Peyer's patch (tissue), 4 donors: ENCODE measurements around the gene LONP2. TPM values are rescaled to one million over a fixed set of nuclear protein-coding genes. Genes with fewer than 3 reads are reported as not detected.

ENCODE experiments used
- DNase-seq, 3 donors: peaks; one replicate each; pipeline ENCODE4 v3.0.0-alpha.2; 2017 to 2019
- H3K27ac ChIP-seq, 4 donors: fragments of 200-600 bp; sonication (generic); one replicate each; pipeline ENCODE4 v1.5.1; 2016 to 2019
- H3K27me3 ChIP-seq, 2 donors: fragments of 200-600 bp; sonication (generic); one replicate each; pipeline ENCODE4 v1.5.1; 2019
- H3K36me3 ChIP-seq, 3 donors: fragments of 200-600 bp; sonication (generic); one replicate each; pipeline ENCODE4 v1.5.1; 2016 to 2019
- H3K4me1 ChIP-seq, 4 donors: fragments of 200-600 bp; sonication (generic); one replicate each; pipeline ENCODE4 v1.5.1; 2016 to 2019
- H3K4me3 ChIP-seq, 4 donors: fragments of 200-600 bp; sonication (generic); 1 replicate in 3 of 4; 2 replicates in 1 of 4; pipeline ENCODE4 v1.5.1; 2016 to 2019; ENCODE audit warnings: mild to moderate bottlenecking in 1 of 4
- H3K9me3 ChIP-seq, 4 donors: fragments of 200-600 bp; sonication (generic); one replicate each; pipeline ENCODE4 v1.5.1; 2016 to 2019; ENCODE audit warnings: mild to moderate bottlenecking in 1 of 4
- POLR2A ChIP-seq, 2 donors: fragments of 450-650 bp; IDR thresholded peaks; one replicate each; pipeline ENCODE4 v1.5.1; 2017; ENCODE audit warnings: antibody characterized with exemption in 2 of 2, mild to moderate bottlenecking in 2 of 2, moderate library complexity in 2 of 2
- total RNA-seq, 4 donors: library from RNA; depleted of rRNA; stranded (reverse); fragments of >200 nt; gene quantifications; one replicate each; pipeline ENCODE4 v1.1.0, GENCODE V29; 2016
- TF ChIP-seq, protein P1 (sequence below), 6 experiments: fragments of 450-650 bp in 4 of 6; fragments of 200-600 bp in 2 of 6; sonication (generic) in 1 of 6; IDR thresholded peaks; one replicate each; pipeline ENCODE4 v1.5.1; 2017 to 2019; ENCODE audit warnings: antibody characterized with exemption in 6 of 6, mild to moderate bottlenecking in 3 of 6, moderate library complexity in 1 of 6

LONP2 gene
- total RNA-seq, 4 donors from 2014 or later = 56.7 to 104 (median 70.7) TPM

DNA sequence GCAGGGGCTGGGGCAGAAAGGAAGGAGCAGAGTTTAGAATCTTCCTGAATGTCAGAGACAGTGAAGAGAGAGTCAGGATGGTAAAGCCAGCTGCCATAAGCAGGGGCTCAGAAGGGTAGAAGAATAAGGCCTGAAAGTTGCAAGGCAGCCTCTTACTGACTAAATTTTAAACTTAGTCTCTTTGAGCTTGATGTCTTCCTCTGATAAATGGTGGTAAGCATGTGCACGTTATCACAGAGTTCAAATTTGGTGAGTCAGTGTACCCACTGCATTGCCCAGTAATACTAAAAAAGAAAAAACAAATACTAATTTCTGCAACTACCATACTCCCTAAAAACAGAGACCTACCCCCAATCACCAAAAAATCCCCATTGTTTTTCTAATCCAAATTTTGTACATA is 96.0 kb downstream of the LONP2 start:
- TF ChIP-seq POLR2A (IDR thresholded peaks at IDR 0.05) = no peak
- TF ChIP-seq, protein P1, sequence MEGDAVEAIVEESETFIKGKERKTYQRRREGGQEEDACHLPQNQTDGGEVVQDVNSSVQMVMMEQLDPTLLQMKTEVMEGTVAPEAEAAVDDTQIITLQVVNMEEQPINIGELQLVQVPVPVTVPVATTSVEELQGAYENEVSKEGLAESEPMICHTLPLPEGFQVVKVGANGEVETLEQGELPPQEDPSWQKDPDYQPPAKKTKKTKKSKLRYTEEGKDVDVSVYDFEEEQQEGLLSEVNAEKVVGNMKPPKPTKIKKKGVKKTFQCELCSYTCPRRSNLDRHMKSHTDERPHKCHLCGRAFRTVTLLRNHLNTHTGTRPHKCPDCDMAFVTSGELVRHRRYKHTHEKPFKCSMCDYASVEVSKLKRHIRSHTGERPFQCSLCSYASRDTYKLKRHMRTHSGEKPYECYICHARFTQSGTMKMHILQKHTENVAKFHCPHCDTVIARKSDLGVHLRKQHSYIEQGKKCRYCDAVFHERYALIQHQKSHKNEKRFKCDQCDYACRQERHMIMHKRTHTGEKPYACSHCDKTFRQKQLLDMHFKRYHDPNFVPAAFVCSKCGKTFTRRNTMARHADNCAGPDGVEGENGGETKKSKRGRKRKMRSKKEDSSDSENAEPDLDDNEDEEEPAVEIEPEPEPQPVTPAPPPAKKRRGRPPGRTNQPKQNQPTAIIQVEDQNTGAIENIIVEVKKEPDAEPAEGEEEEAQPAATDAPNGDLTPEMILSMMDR (IDR thresholded peaks at IDR 0.05) = no peak

DNA sequence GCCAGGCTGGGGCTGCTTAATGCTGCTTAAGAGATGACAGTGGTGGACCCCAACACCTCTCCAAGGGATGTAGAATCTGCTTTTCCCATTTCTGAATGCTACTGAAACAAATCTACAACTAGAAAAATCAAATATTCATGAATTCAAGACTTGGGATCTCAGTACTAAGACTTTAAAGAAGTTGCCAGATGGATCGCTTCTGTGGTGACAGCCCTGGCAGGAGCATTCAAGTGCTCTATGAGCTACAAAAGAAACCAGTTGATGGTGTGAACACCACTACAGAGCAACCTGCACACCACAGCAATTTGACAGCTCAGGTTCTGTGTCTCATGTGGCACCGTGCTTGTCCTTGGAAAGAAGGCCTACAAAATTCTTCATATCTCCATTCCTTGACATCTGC is 98.5 kb downstream of the LONP2 start:
- no peak for TF ChIP-seq POLR2A (IDR thresholded peaks at IDR 0.05)
- TF ChIP-seq, protein P1 (IDR thresholded peaks at IDR 0.05) = no peak
- peaks cover 0 to 42% (median 0%) of the 10 kb centered on the region in 3 donors for H3K36me3 ChIP-seq
- H3K4me3 ChIP-seq = no peak overlapping the region
- H3K27me3 ChIP-seq = no peaks in the 10 kb centered on the region
- no peaks in the 10 kb centered on the region for H3K4me1 ChIP-seq
- no peaks in the 10 kb centered on the region for H3K9me3 ChIP-seq
- DNase-seq = no peak
- H3K27ac ChIP-seq = no peak overlapping the region

More for the DNA sequence above, 96.0 kb downstream of the LONP2 start:
- no peaks in the 10 kb centered on the region for H3K9me3 ChIP-seq
- no peaks in the 10 kb centered on the region for H3K27me3 ChIP-seq
- no peak for DNase-seq
- H3K36me3 ChIP-seq = peaks cover 0 to 55% (median 0%) of the 10 kb centered on the region in 3 donors
- no peak overlapping the region for H3K4me3 ChIP-seq
- no peak overlapping the region for H3K27ac ChIP-seq
- no peaks in the 10 kb centered on the region for H3K4me1 ChIP-seq

DNA sequence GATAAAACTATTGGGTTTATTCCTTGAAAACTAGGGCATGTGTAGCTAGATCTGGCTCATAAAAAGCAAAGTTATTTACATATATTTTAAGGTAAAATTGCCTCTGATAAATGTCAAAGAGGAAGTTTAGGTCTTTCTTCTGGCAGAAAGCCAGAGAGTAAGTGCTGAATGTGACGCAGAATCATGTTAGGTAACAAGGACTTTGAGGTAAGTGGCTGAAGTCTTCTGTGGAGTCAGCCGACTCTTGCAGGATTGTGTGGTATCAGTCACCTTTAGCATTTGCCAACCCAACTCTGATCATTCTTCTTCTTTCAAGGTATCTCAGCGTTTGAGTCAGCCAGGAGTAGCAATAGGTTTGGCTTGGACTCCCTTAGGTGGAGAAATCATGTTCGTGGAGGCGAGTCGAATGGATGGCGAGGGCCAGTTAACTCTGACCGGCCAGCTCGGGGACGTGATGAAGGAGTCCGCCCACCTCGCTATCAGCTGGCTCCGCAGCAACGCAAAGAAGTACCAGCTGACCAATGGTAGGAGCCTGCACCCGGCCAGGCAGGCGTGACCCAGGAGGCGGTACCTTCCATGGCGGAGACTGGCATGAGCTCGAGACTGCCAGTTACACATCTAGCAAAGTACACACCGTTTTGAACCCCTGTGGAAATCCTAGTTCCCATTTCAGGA is 103.2 kb downstream of the LONP2 start:
- Histone ChIP-seq H3K27ac (no peak overlapping the region), H3K36me3 (peaks cover 0 to 59% (median 0%) of the 10 kb centered on the region in 3 donors), H3K9me3 (no peaks in the 10 kb centered on the region), H3K4me1 (no peaks in the 10 kb centered on the region), H3K4me3 (no peak overlapping the region), H3K27me3 (no peaks in the 10 kb centered on the region)
- no peak for DNase-seq
- no peak for TF ChIP-seq POLR2A (IDR thresholded peaks at IDR 0.05)
- TF ChIP-seq, protein P1 (IDR thresholded peaks at IDR 0.05) = no peak

DNA sequence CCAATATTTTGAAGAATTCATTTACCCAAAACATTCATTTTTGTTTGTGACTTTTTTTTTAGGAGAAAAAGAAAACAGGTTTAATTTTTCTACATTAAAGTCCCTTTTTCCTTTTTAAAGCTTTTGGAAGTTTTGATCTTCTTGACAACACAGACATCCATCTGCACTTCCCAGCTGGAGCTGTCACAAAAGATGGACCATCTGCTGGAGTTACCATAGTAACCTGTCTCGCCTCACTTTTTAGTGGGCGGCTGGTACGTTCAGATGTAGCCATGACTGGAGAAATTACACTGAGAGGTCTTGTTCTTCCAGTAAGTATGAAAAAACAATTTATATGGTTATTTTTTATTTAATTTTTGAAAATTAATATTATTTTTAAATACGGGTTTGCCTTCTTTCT is 103.9 kb downstream of the LONP2 start:
- Histone ChIP-seq H3K4me1 (no peaks in the 10 kb centered on the region), H3K27me3 (no peaks in the 10 kb centered on the region), H3K9me3 (no peaks in the 10 kb centered on the region), H3K36me3 (peaks cover 0 to 60% (median 0%) of the 10 kb centered on the region in 3 donors), H3K27ac (no peak overlapping the region), H3K4me3 (no peak overlapping the region)
- TF ChIP-seq POLR2A (IDR thresholded peaks at IDR 0.05) = no peak
- TF ChIP-seq, protein P1 (IDR thresholded peaks at IDR 0.05) = no peak
- DNase-seq = no peak

DNA sequence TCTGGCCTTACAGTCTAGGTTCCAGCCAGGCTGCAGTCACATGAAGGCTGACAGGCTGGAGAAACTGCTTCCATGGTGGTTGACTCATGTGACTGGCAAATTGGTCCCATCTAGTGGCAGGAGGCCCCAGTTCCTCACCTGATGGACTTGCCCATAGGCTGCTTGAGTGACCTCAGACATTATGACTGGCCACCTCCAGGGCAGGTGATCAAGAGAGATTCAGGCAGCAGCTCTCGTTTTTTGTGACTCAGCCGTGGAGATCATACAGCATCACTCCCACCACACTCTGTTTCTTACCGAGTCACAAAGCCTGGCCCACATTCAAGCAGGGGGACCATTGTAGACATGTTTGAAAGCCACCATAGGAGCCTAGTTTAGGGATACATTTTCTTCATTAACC is 106.6 kb downstream of the LONP2 start:
- Histone ChIP-seq H3K27me3 (no peaks in the 10 kb centered on the region), H3K4me3 (no peak overlapping the region), H3K27ac (no peak overlapping the region), H3K36me3 (peaks cover 0 to 70% (median 0%) of the 10 kb centered on the region in 3 donors), H3K4me1 (no peaks in the 10 kb centered on the region), H3K9me3 (no peaks in the 10 kb centered on the region)
- no peak for DNase-seq
- TF ChIP-seq POLR2A (IDR thresholded peaks at IDR 0.05) = no peak
- TF ChIP-seq, protein P1 (IDR thresholded peaks at IDR 0.05) = no peak
